Inflammatory macrophage treated with lipopolysaccharide for 1 hour (primary cell): ENCODE results near the gene PYHIN1.

Experiments
- DNase-seq, 2 donors: peaks; one replicate each; pipeline ENCODE4 v3.0.0-alpha.2; 2020 to 2022

Gene PYHIN1

DNA sequence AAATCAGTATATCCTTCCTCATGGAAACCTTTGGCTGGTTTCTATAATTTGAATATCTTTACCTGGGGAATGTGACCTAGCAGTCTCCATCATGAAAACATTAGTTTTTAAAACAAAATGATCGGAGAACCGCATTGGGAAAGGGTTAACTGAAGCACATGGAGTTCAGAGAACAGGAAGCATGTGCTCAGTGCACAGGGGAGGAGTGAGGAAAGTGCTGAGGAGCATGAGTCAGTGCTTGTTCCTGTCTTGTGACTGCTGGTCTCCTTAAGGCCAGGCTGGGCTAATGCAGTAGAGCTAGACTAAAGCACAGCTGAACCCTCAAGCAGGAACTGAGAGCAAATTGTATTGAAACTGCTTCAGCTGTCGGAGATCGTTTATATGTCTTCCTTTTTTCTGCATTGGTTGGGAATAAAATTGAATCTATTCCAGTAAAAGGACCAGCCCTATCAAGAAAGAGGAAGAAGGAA lies 84.1 kb downstream of the PYHIN1 start:
- DNase-seq: peak; percentile 89 to 97

DNA sequence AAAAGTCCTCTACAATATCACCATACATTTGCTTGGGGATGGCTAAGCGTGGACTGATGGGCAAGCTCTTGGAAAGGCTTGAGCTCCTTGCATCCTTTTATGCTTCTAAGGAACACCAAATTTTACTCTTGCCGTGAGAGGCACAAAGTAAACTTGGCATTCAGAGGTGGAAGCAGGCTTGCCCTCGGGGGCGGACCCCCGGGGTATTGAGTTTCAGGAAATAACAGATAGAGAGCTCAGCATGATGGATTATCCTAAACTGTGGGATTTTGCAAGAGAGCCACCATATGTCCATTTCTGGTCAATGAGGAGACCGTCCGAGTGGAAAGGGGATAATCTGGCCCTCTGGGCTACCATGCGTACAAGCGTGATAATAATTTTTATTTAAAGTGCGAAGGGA lies 92.4 kb downstream of the PYHIN1 start:
- no peak for DNase-seq

DNA sequence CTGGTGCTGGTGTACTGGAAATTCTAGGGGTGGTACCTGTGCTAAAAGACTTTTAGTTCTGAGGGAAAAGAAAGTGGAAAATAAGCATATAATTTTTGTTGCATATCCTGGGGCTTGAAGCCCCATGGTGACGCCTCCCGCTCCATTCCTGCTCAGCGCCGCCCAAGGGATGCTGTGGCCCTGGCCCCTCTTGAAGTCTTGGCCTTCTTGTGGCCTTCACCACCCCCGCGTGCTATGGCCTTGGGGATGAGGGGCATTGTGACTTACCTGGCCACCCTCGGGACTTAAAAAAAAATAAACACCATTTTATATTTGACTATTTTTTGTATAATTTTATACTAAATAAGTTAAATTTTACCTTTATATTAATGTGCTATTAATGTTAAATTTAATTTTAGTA lies 93.7 kb downstream of the PYHIN1 start:
- DNase-seq: no peak
